ENCODE measurements around the gene RELL1.

The RELL1 gene

GRCh38 chr4:37641886-37642849, 44.0 kb downstream of the RELL1 start:
- H3K27me3 ChIP-seq (replicated peaks; ENCODE audit: control insufficient read depth, insufficient read depth, low read length, poor library complexity, severe bottlenecking) = no peaks in the 10 kb centered on the region
- H3K9me3 ChIP-seq (ENCODE audit: control insufficient read depth, low read length) = no peaks in the 10 kb centered on the region

GRCh38 chr4:37641352-37641751, 44.8 kb downstream of the RELL1 start:
- Histone ChIP-seq H3K4me1 (ENCODE audit: control insufficient read depth, insufficient read depth, low read length, poor library complexity, severe bottlenecking) (no peaks in the 10 kb centered on the region), H3K27me3 (replicated peaks; ENCODE audit: control insufficient read depth, insufficient read depth, low read length, poor library complexity, severe bottlenecking) (no peaks in the 10 kb centered on the region), H3K36me3 (ENCODE audit: control insufficient read depth, insufficient read depth, low read length) (peaks cover 12% of the 10 kb centered on the region), H3K4me3 (ENCODE audit: insufficient read depth, low read depth, low read length, poor library complexity, severe bottlenecking) (no peak overlapping the region), H3K9me3 (ENCODE audit: control insufficient read depth, low read length) (no peaks in the 10 kb centered on the region), H3K27ac (ENCODE audit: insufficient read depth, low read length, poor library complexity, severe bottlenecking) (no peak overlapping the region)
- no peak for DNase-seq

More at GRCh38 chr4:37641886-37642849, 44.0 kb downstream of the RELL1 start:
- Histone ChIP-seq H3K4me1 (ENCODE audit: control insufficient read depth, insufficient read depth, low read length, poor library complexity, severe bottlenecking) (no peaks in the 10 kb centered on the region), H3K36me3 (ENCODE audit: control insufficient read depth, insufficient read depth, low read length) (peaks cover 10% of the 10 kb centered on the region), H3K27ac (ENCODE audit: insufficient read depth, low read length, poor library complexity, severe bottlenecking) (no peak overlapping the region), H3K4me3 (ENCODE audit: insufficient read depth, low read depth, low read length, poor library complexity, severe bottlenecking) (no peak overlapping the region)
- DNase-seq = no peak

GRCh38 chr4:37639551-37640285, 46.5 kb downstream of the RELL1 start:
- no peaks in the 10 kb centered on the region for H3K27me3 ChIP-seq (replicated peaks; ENCODE audit: control insufficient read depth, insufficient read depth, low read length, poor library complexity, severe bottlenecking)
- DNase-seq = no peak
- H3K4me1 ChIP-seq (ENCODE audit: control insufficient read depth, insufficient read depth, low read length, poor library complexity, severe bottlenecking) = no peaks in the 10 kb centered on the region
- H3K9me3 ChIP-seq (ENCODE audit: control insufficient read depth, low read length) = no peaks in the 10 kb centered on the region
- peaks cover 20% of the 10 kb centered on the region for H3K36me3 ChIP-seq (ENCODE audit: control insufficient read depth, insufficient read depth, low read length)
- H3K4me3 ChIP-seq (ENCODE audit: insufficient read depth, low read depth, low read length, poor library complexity, severe bottlenecking) = no peak overlapping the region
- no peak overlapping the region for H3K27ac ChIP-seq (ENCODE audit: insufficient read depth, low read length, poor library complexity, severe bottlenecking)

GRCh38 chr4:37635155-37635554, 51.0 kb downstream of the RELL1 start:
- no peak overlapping the region for H3K27ac ChIP-seq (ENCODE audit: insufficient read depth, low read length, poor library complexity, severe bottlenecking)
- no peaks in the 10 kb centered on the region for H3K4me1 ChIP-seq (ENCODE audit: control insufficient read depth, insufficient read depth, low read length, poor library complexity, severe bottlenecking)
- no peaks in the 10 kb centered on the region for H3K27me3 ChIP-seq (replicated peaks; ENCODE audit: control insufficient read depth, insufficient read depth, low read length, poor library complexity, severe bottlenecking)
- H3K4me3 ChIP-seq (ENCODE audit: insufficient read depth, low read depth, low read length, poor library complexity, severe bottlenecking) = no peak overlapping the region
- no peak for DNase-seq
- H3K9me3 ChIP-seq (ENCODE audit: control insufficient read depth, low read length) = no peaks in the 10 kb centered on the region
- peaks cover 43% of the 10 kb centered on the region for H3K36me3 ChIP-seq (ENCODE audit: control insufficient read depth, insufficient read depth, low read length)

- no peaks in the 10 kb centered on the region for H3K9me3 ChIP-seq (ENCODE audit: control insufficient read depth, low read length)
- H3K36me3 ChIP-seq (ENCODE audit: control insufficient read depth, insufficient read depth, low read length) = peaks cover 47% of the 10 kb centered on the region
- no peaks in the 10 kb centered on the region for H3K27me3 ChIP-seq (replicated peaks; ENCODE audit: control insufficient read depth, insufficient read depth, low read length, poor library complexity, severe bottlenecking)
- no peak overlapping the region for H3K4me3 ChIP-seq (ENCODE audit: insufficient read depth, low read depth, low read length, poor library complexity, severe bottlenecking)
- H3K4me1 ChIP-seq (ENCODE audit: control insufficient read depth, insufficient read depth, low read length, poor library complexity, severe bottlenecking) = no peaks in the 10 kb centered on the region
- no peak overlapping the region for H3K27ac ChIP-seq (ENCODE audit: insufficient read depth, low read length, poor library complexity, severe bottlenecking)
- no peak for DNase-seq
Measured at GRCh38 chr4:37634180-37634579, 52.0 kb downstream of the RELL1 start.

- DNase-seq = no peak
- Histone ChIP-seq H3K4me1 (ENCODE audit: control insufficient read depth, insufficient read depth, low read length, poor library complexity, severe bottlenecking) (no peaks in the 10 kb centered on the region), H3K36me3 (ENCODE audit: control insufficient read depth, insufficient read depth, low read length) (peaks cover 51% of the 10 kb centered on the region), H3K9me3 (ENCODE audit: control insufficient read depth, low read length) (no peaks in the 10 kb centered on the region), H3K27me3 (replicated peaks; ENCODE audit: control insufficient read depth, insufficient read depth, low read length, poor library complexity, severe bottlenecking) (no peaks in the 10 kb centered on the region), H3K4me3 (ENCODE audit: insufficient read depth, low read depth, low read length, poor library complexity, severe bottlenecking) (no peak overlapping the region), H3K27ac (ENCODE audit: insufficient read depth, low read length, poor library complexity, severe bottlenecking) (no peak overlapping the region)
Measured at GRCh38 chr4:37632836-37633235, 53.3 kb downstream of the RELL1 start.

- Histone ChIP-seq H3K4me3 (ENCODE audit: insufficient read depth, low read depth, low read length, poor library complexity, severe bottlenecking) (no peak overlapping the region), H3K36me3 (ENCODE audit: control insufficient read depth, insufficient read depth, low read length) (peaks cover 41% of the 10 kb centered on the region), H3K4me1 (ENCODE audit: control insufficient read depth, insufficient read depth, low read length, poor library complexity, severe bottlenecking) (no peaks in the 10 kb centered on the region), H3K27me3 (replicated peaks; ENCODE audit: control insufficient read depth, insufficient read depth, low read length, poor library complexity, severe bottlenecking) (no peaks in the 10 kb centered on the region), H3K9me3 (ENCODE audit: control insufficient read depth, low read length) (no peaks in the 10 kb centered on the region), H3K27ac (ENCODE audit: insufficient read depth, low read length, poor library complexity, severe bottlenecking) (no peak overlapping the region)
- DNase-seq = no peak
Measured at GRCh38 chr4:37631551-37631950, 54.6 kb downstream of the RELL1 start.

- no peak for DNase-seq
- Histone ChIP-seq H3K27ac (ENCODE audit: insufficient read depth, low read length, poor library complexity, severe bottlenecking) (no peak overlapping the region), H3K4me1 (ENCODE audit: control insufficient read depth, insufficient read depth, low read length, poor library complexity, severe bottlenecking) (no peaks in the 10 kb centered on the region), H3K27me3 (replicated peaks; ENCODE audit: control insufficient read depth, insufficient read depth, low read length, poor library complexity, severe bottlenecking) (no peaks in the 10 kb centered on the region), H3K4me3 (ENCODE audit: insufficient read depth, low read depth, low read length, poor library complexity, severe bottlenecking) (no peak overlapping the region), H3K9me3 (ENCODE audit: control insufficient read depth, low read length) (no peaks in the 10 kb centered on the region), H3K36me3 (ENCODE audit: control insufficient read depth, insufficient read depth, low read length) (peaks cover 31% of the 10 kb centered on the region)
Measured at GRCh38 chr4:37629713-37630112, 56.5 kb downstream of the RELL1 start.

- Histone ChIP-seq H3K4me3 (ENCODE audit: insufficient read depth, low read depth, low read length, poor library complexity, severe bottlenecking) (no peak overlapping the region), H3K27me3 (replicated peaks; ENCODE audit: control insufficient read depth, insufficient read depth, low read length, poor library complexity, severe bottlenecking) (no peaks in the 10 kb centered on the region), H3K36me3 (ENCODE audit: control insufficient read depth, insufficient read depth, low read length) (peaks cover 25% of the 10 kb centered on the region), H3K27ac (ENCODE audit: insufficient read depth, low read length, poor library complexity, severe bottlenecking) (no peak overlapping the region), H3K4me1 (ENCODE audit: control insufficient read depth, insufficient read depth, low read length, poor library complexity, severe bottlenecking) (no peaks in the 10 kb centered on the region), H3K9me3 (ENCODE audit: control insufficient read depth, low read length) (no peaks in the 10 kb centered on the region)
- DNase-seq = no peak
Measured at GRCh38 chr4:37628977-37629609, 57.1 kb downstream of the RELL1 start.
